ENCODE results near the gene ORC5. TPM values are rescaled to one million over a fixed set of nuclear protein-coding genes. Genes with fewer than 3 reads are reported as not detected.

Gene ORC5
- total and polyA plus RNA-seq, 2 of the 13 experiments (the other 11 are each of a cell fraction or from before 2014, with no cell fraction given) = 4.8 to 18.8 TPM

- TF ChIP-seq, protein P1, sequence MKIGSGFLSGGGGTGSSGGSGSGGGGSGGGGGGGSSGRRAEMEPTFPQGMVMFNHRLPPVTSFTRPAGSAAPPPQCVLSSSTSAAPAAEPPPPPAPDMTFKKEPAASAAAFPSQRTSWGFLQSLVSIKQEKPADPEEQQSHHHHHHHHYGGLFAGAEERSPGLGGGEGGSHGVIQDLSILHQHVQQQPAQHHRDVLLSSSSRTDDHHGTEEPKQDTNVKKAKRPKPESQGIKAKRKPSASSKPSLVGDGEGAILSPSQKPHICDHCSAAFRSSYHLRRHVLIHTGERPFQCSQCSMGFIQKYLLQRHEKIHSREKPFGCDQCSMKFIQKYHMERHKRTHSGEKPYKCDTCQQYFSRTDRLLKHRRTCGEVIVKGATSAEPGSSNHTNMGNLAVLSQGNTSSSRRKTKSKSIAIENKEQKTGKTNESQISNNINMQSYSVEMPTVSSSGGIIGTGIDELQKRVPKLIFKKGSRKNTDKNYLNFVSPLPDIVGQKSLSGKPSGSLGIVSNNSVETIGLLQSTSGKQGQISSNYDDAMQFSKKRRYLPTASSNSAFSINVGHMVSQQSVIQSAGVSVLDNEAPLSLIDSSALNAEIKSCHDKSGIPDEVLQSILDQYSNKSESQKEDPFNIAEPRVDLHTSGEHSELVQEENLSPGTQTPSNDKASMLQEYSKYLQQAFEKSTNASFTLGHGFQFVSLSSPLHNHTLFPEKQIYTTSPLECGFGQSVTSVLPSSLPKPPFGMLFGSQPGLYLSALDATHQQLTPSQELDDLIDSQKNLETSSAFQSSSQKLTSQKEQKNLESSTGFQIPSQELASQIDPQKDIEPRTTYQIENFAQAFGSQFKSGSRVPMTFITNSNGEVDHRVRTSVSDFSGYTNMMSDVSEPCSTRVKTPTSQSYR (CRISPR knock-in tag; IDR thresholded peaks at IDR 0.05; ENCODE audit: borderline replicate concordance) = no peak
- TF ChIP-seq NFYB (CRISPR knock-in tag; IDR thresholded peaks at IDR 0.05) (peak; percentile 28; the same call in 1 of the 2 replicates), POLR2AphosphoS5 (IDR thresholded peaks at IDR 0.05; ENCODE audit: low read depth, low read length) (peak; percentile 96), ARID4A (CRISPR knock-in tag; IDR thresholded peaks at IDR 0.05; ENCODE audit: borderline replicate concordance) (peak; percentile 96), ZMAT3 (CRISPR knock-in tag; conservative IDR thresholded peaks at IDR 0.05) (peak; percentile 85), ZNF18 (CRISPR knock-in tag; IDR thresholded peaks at IDR 0.05; ENCODE audit: insufficient replicate concordance) (no peak), ZBTB34 (CRISPR knock-in tag; IDR thresholded peaks at IDR 0.05) (no peak), ZNF780A (CRISPR knock-in tag; IDR thresholded peaks at IDR 0.05) (no peak), PLRG1 (conservative IDR thresholded peaks at IDR 0.05) (no peak), THRA (CRISPR knock-in tag; IDR thresholded peaks at IDR 0.05; ENCODE audit: borderline replicate concordance) (no peak), SP140L (CRISPR knock-in tag; IDR thresholded peaks at IDR 0.05; ENCODE audit: borderline replicate concordance) (no peak), SP2 (CRISPR knock-in tag; IDR thresholded peaks at IDR 0.05) (0 out of 2 replicates have a peak, but pooled peaks have one; percentile 46), ZSCAN30 (CRISPR knock-in tag; IDR thresholded peaks at IDR 0.05) (no peak), RBAK (CRISPR knock-in tag; IDR thresholded peaks at IDR 0.05) (no peak)
- TF ChIP-seq, protein P2, sequence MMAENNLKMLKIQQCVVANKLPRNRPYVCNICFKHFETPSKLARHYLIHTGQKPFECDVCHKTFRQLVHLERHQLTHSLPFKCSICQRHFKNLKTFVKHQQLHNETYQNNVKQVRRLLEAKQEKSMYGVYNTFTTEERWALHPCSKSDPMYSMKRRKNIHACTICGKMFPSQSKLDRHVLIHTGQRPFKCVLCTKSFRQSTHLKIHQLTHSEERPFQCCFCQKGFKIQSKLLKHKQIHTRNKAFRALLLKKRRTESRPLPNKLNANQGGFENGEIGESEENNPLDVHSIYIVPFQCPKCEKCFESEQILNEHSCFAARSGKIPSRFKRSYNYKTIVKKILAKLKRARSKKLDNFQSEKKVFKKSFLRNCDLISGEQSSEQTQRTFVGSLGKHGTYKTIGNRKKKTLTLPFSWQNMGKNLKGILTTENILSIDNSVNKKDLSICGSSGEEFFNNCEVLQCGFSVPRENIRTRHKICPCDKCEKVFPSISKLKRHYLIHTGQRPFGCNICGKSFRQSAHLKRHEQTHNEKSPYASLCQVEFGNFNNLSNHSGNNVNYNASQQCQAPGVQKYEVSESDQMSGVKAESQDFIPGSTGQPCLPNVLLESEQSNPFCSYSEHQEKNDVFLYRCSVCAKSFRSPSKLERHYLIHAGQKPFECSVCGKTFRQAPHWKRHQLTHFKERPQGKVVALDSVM (CRISPR knock-in tag; IDR thresholded peaks at IDR 0.05) = peak; percentile 73
These were observed at the start of gene ORC5 (continued) for GRCh38 chr7:104207731-104208420.

All from HepG2 (cell line).